Erythroblast (primary cell): Measurements from ENCODE around the gene SRPK2.

Experiments
- GATA1 ChIP-seq: IDR thresholded peaks from 2 replicates; pipeline ENCODE4 v1.6.1; 2011; ENCODE audit warnings: low read depth, mild to moderate bottlenecking, control low read depth, low read length, moderate library complexity
- POLR2A ChIP-seq: IDR thresholded peaks from 2 replicates; pipeline ENCODE4 v1.6.1; 2011; ENCODE audit warnings: mild to moderate bottlenecking, low read length

GRCh38 chr7:105369944-105370343, 18.8 kb downstream of the SRPK2 start:
- TF ChIP-seq POLR2A (no peak), GATA1 (no peak)
